GM06990 (cell line): ENCODE measurements around the gene DEXI.

Experiments used
- DNase-seq: peaks from one replicate; pipeline ENCODE4 v3.0.0-alpha.2; 2011; ENCODE audit not compliant: insufficient read length; ENCODE audit errors: extremely low read depth
- H3K27me3 ChIP-seq: replicated peaks from 2 replicates; pipeline ENCODE4 v1.6.0; 2011; ENCODE audit warnings: low read length; ENCODE audit not compliant: control insufficient read depth, insufficient read depth
- H3K36me3 ChIP-seq: 2 replicates; pipeline ENCODE4 v1.5.1; 2011; ENCODE audit warnings: low read length; ENCODE audit not compliant: control insufficient read depth, insufficient read depth
- H3K4me3 ChIP-seq: replicated peaks from 2 replicates; pipeline ENCODE4 v1.5.1; 2011; ENCODE audit warnings: low read depth, mild to moderate bottlenecking, control low read depth, low read length
- TF ChIP-seq, protein P1 (sequence below): IDR thresholded peaks from 2 replicates; pipeline ENCODE4 v1.5.1; 2011; ENCODE audit warnings: low read length, control low read depth, mild to moderate bottlenecking, inconsistent platforms; ENCODE audit not compliant: insufficient read depth, poor library complexity, severe bottlenecking

DEXI gene

DNA sequence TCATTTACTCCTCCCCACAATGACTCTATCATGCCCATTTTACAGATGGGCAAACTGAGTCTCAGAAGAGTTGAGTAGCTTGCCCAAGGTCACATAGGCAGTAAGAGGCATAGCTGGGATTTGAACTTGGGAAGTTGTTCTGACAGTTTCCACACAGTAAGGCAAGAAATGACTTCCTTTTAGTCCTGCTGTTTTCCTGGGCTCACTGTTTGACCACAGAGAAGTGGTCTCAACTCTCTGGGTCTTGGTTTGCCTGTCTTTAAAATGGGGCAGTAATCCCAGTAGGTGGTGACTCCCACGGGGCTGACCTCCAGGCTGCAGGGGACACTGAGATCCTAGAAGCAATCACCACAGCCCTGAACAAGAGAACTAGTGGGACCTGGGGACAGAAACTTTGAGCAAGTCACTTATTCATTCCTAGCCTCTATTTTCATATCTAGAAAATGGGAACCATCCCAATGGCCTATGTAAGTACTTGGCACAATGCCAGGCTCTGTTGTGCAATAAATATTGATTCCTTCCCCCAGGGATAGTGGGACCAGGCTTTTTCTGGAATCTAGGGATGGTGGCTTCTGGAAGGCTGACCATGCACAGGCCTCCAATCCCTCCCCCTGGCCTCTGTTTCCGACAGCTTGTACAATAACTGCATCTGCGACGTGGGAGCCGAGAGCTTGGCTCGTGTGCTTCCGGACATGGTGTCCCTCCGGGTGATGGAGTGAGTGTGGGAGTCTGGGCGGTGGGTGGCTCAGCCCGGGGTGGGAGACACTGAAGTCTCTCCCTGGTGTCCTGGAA, 20.5 kb downstream of the DEXI start:
- DNase-seq, result no peak
- H3K36me3 ChIP-seq, result peaks cover 42% of the 10 kb centered on the region

DNA sequence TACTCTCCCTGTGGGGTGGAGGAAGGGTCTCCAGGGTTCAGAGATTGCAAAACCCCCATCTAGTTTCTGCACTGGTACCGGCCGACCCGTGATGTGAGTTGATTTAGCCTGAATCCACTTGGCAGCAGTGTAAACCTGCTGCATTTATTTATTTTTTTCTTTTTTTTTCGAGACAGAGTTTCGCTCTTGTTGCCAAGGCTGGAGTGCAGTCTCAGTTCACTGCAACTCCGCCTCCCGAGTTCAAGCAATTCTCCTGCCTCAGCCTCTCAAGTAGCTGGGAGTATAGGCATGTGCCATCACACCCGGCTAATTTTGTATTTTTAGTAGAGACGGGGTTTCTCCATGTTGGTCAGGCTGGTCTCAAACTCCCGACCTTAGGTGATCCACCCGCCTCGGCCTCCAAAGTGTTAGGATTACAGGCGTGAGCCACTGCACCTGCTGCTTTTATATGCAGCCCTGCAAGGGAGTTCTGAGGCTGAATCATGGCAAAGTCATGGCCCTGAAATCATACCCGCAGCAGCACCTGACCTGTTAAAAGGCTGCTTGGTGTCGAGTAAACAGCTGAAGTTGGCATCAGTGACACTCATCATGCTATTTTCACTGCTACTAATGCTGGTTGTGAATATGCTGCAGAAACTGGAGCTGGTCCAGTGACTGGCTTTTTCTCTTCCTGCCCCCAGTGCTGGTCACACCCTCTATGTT, 21.4 kb downstream of the DEXI start:
- Histone ChIP-seq H3K36me3 (peaks cover 45% of the 10 kb centered on the region), H3K27me3 (no peaks in the 10 kb centered on the region), H3K4me3 (no peak overlapping the region)
- TF ChIP-seq, protein P1, sequence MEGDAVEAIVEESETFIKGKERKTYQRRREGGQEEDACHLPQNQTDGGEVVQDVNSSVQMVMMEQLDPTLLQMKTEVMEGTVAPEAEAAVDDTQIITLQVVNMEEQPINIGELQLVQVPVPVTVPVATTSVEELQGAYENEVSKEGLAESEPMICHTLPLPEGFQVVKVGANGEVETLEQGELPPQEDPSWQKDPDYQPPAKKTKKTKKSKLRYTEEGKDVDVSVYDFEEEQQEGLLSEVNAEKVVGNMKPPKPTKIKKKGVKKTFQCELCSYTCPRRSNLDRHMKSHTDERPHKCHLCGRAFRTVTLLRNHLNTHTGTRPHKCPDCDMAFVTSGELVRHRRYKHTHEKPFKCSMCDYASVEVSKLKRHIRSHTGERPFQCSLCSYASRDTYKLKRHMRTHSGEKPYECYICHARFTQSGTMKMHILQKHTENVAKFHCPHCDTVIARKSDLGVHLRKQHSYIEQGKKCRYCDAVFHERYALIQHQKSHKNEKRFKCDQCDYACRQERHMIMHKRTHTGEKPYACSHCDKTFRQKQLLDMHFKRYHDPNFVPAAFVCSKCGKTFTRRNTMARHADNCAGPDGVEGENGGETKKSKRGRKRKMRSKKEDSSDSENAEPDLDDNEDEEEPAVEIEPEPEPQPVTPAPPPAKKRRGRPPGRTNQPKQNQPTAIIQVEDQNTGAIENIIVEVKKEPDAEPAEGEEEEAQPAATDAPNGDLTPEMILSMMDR, result no peak
- no peak for DNase-seq

More for the DNA sequence above, 20.5 kb downstream of the DEXI start:
- TF ChIP-seq, protein P1, result no peak
- no peak overlapping the region for H3K4me3 ChIP-seq
- H3K27me3 ChIP-seq, result no peaks in the 10 kb centered on the region

DNA sequence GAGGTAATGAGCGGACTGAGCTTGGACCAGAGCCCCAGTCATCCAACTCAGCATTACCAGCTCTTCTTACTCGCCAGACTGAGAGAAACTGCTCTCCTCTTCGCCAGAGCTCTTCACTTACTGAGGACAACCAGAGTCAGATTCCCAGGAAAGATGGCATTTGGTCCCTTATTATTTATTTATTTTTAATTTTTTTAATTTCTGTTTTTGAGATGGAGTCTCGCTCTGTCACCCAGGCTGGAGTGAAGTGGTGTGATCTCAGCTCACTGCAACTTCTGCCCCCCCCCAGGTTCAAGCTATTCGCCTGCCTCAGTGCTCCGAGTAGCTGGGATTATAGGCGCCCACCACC, 23.3 kb downstream of the DEXI start:
- Histone ChIP-seq H3K27me3 (no peaks in the 10 kb centered on the region), H3K4me3 (no peak overlapping the region), H3K36me3 (peaks cover 41% of the 10 kb centered on the region)
- DNase-seq, result no peak
- TF ChIP-seq, protein P1, result no peak

DNA sequence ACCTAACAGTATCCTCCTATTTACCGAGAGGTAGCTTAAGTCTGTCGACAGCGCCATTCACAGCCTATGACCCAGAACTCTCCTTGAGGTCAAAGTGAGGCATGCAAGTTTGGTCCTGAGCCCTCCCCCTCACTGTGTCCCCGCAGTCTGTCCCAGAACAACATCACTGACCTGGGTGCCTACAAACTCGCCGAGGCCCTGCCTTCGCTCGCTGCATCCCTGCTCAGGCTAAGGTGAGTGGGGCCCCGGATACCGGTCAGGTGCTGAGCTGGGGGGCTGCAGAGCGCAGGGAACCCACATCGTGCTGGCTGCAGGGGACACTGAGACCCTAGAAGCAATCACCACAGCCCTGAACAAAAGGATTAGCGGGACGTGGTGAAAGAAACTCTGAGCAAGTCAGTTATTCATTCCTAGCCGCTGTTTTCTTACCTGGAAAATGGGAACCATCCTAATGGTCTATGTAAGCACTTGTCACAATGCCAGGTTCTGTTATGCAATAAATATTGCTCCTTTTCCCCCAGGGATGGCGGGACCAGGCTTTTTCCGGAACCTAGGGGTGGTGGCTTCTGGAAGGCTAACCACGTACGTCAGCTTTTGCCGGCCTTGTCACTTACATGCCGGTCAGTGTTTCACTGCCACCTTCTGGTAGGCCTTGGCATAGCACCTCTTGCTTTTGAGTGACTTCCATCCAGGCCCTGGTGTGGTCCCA, 23.8 kb downstream of the DEXI start:
- peak; percentile 64 for DNase-seq
- Histone ChIP-seq H3K4me3 (no peak overlapping the region), H3K27me3 (no peaks in the 10 kb centered on the region), H3K36me3 (peaks cover 37% of the 10 kb centered on the region)
- TF ChIP-seq, protein P1, result peak; percentile 98

DNA sequence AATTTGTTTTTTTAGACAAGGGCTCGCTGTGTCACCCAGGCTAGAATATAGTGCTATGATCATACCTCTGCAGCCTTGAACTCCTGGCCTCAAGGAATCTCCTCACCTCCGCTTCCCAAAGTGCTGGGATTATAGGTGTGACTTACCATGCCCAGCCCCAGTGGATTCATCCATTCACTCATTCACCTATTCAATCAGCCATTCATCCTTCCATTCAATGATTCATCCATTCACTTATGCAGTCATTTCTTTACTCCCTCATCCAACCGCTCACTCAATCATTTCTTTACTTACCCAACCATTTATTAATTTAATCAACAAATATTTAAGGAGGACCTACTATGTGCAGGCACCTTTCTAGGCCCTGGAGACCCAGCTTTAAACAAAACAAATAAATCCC, 25.7 kb downstream of the DEXI start:
- TF ChIP-seq, protein P1, result no peak
- Histone ChIP-seq H3K4me3 (no peak overlapping the region), H3K27me3 (no peaks in the 10 kb centered on the region), H3K36me3 (peaks cover 22% of the 10 kb centered on the region)
- DNase-seq, result no peak
